ENCODE measurements around the gene MED12.
A peak's percentile ranks its signal among the peaks of the same experiment; 100 is the strongest.
"Not testable (repeated sequence)": the region's sequence is repeated elsewhere in the genome, so short reads cannot be mapped to it uniquely, and the experiment has no call there.

Gene MED12

DNA sequence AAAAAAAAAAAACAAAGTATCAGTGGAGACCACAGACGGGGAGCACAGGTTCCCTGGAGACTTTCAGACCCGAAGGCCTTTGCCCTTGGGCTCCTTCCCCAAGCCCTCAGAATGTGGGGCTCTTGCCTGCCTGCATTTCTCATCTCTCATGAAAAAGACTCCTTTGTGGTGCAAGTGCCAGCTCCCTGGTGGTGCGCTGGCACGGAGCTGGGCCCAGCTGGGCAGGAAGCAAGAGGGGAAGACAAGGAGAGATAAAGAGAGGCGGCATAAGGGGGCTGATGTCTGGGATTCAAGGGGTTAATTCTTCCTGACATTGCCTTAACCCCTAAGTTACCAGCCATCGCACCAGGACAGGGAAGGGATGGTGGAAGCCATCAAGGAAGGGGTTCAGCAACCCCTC, 48.1 kb downstream of the MED12 start:
- no peaks in the 10 kb centered on the region for H3K27me3 Mint-ChIP-seq
- H3K4me1 Mint-ChIP-seq = peaks cover 2% of the 10 kb centered on the region
- H3K36me3 Mint-ChIP-seq (ENCODE audit: low read depth) = no peaks in the 10 kb centered on the region
- no peak overlapping the region for H3K4me3 Mint-ChIP-seq
- H3K9me3 Mint-ChIP-seq = no peaks in the 10 kb centered on the region
- ATAC-seq = no peak
- DNase-seq = no peak
- H3K27ac Mint-ChIP-seq = no peak overlapping the region

DNA sequence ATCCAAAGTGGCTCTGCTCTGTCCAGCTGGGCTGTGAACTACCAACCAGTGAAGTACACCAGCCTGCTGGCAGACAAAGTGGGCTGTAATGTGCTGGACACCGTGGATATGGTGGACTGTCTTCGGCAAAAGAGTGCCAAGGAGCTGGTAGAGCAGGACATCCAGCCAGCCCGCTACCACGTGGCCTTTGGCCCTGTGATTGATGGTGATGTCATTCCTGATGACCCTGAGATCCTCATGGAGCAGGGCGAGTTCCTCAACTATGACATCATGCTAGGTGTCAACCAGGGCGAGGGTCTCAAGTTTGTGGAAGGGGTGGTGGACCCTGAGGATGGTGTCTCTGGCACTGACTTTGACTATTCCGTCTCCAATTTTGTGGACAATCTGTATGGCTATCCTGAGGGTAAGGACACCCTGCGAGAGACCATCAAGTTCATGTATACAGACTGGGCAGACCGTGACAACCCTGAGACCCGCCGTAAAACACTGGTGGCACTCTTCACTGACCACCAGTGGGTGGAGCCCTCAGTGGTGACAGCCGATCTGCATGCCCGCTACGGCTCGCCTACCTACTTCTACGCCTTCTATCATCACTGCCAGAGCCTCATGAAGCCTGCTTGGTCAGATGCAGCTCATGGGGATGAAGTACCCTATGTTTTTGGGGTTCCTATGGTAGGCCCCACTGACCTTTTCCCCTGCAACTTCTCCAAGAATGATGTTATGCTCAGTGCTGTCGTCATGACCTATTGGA, 48.8 kb downstream of the MED12 start:
- H3K4me1 Mint-ChIP-seq = peaks cover 5% of the 10 kb centered on the region
- no peak for ATAC-seq
- H3K9me3 Mint-ChIP-seq = no peaks in the 10 kb centered on the region
- DNase-seq = no peak
- H3K4me3 Mint-ChIP-seq = no peak overlapping the region
- no peaks in the 10 kb centered on the region for H3K36me3 Mint-ChIP-seq (ENCODE audit: low read depth)
- H3K27me3 Mint-ChIP-seq = no peaks in the 10 kb centered on the region
- no peak overlapping the region for H3K27ac Mint-ChIP-seq

DNA sequence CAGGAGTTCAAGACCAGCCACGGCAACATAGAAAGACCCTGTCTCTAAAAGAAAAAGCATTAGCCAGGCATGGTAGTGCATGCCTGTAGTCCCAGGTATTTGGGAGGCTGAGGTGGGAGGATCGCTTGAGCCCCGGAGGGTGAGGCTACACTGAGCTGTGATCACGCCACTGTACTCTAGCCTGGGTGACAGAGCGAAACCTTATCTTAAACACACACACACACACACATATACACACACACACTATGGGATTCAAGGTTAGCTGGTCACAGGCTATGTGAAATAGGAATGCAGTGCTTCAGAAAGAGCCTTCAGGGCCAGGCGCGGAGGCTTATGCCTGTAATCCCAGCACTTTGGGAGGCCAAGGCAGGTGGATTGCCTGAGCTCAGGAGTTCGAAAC, 49.7 kb downstream of the MED12 start:
- no peak overlapping the region for H3K4me3 Mint-ChIP-seq
- no peaks in the 10 kb centered on the region for H3K27me3 Mint-ChIP-seq
- H3K27ac Mint-ChIP-seq = no peak overlapping the region
- DNase-seq (no peak), ATAC-seq (no peak)
- no peaks in the 10 kb centered on the region for H3K36me3 Mint-ChIP-seq (ENCODE audit: low read depth)
- no peaks in the 10 kb centered on the region for H3K9me3 Mint-ChIP-seq
- peaks cover 5% of the 10 kb centered on the region for H3K4me1 Mint-ChIP-seq

DNA sequence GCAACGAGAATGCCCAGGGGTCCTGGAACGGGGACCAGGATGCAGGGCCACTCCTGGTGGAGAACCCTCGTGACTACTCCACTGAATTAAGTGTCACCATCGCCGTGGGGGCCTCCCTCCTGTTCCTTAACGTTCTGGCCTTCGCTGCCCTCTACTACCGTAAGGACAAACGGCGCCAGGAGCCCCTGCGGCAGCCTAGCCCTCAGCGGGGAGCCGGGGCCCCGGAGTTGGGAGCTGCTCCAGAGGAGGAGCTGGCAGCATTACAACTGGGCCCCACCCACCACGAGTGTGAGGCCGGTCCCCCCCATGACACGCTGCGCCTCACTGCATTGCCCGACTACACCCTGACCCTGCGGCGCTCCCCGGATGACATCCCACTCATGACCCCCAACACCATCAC, 51.2 kb downstream of the MED12 start:
- Mint-ChIP-seq H3K4me3 (no peak overlapping the region), H3K9me3 (no peaks in the 10 kb centered on the region), H3K4me1 (peaks cover 5% of the 10 kb centered on the region), H3K36me3 (ENCODE audit: low read depth) (no peaks in the 10 kb centered on the region), H3K27me3 (no peaks in the 10 kb centered on the region), H3K27ac (no peak overlapping the region)
- DNase-seq (no peak), ATAC-seq (no peak)

- H3K4me3 Mint-ChIP-seq = no peak overlapping the region
- no peaks in the 10 kb centered on the region for H3K9me3 Mint-ChIP-seq
- DNase-seq (no peak), ATAC-seq (no peak)
- no peaks in the 10 kb centered on the region for H3K36me3 Mint-ChIP-seq (ENCODE audit: low read depth)
- peaks cover 8% of the 10 kb centered on the region for H3K4me1 Mint-ChIP-seq
- H3K27ac Mint-ChIP-seq = no peak overlapping the region
- H3K27me3 Mint-ChIP-seq = no peaks in the 10 kb centered on the region
Measured at GRCh38 chrX:71170660-71171059, 52.3 kb downstream of the MED12 start.

DNA sequence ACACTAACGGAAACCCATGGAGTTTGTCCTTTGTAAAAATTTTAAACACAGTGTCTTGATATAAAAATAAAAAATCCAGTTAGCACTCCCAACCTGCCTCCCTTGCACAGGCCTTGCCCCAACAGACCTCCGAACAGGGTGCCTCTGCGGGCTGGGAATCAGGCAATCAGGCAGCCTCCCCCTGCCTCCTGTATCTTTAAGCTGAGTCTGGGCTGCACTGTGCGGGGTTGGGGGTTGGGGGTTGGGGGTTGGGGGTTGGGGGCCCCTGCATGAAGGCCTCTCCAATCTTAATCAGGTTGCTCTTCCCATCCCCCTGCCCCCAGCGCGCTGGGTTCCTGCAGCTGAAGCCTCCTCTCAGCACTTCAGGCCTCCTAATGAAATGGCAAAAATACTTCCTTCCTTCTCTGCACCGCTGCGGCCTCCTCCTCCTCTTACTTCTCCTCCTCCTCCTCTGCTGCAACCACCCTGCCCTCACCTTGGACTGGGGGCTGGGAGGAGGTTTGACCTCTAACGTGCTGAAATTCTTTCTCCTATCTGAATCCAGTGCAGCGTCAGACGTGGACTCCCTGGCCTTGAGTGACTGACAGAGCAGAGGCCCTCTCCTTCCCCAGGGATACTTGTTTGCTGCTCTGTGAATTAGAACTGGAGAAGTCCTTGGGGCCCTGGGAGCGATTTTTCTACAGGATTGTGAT, 52.9 kb downstream of the MED12 start:
- ATAC-seq (no peak), DNase-seq (no peak)
- H3K36me3 Mint-ChIP-seq (ENCODE audit: low read depth) = no peaks in the 10 kb centered on the region
- H3K27ac Mint-ChIP-seq = no peak overlapping the region
- no peaks in the 10 kb centered on the region for H3K9me3 Mint-ChIP-seq
- H3K4me1 Mint-ChIP-seq = peaks cover 8% of the 10 kb centered on the region
- no peaks in the 10 kb centered on the region for H3K27me3 Mint-ChIP-seq
- no peak overlapping the region for H3K4me3 Mint-ChIP-seq

- H3K4me3 Mint-ChIP-seq = no peak overlapping the region
- DNase-seq (no peak), ATAC-seq (no peak)
- no peaks in the 10 kb centered on the region for H3K27me3 Mint-ChIP-seq
- H3K9me3 Mint-ChIP-seq = no peaks in the 10 kb centered on the region
- peaks cover 2% of the 10 kb centered on the region for H3K36me3 Mint-ChIP-seq (ENCODE audit: low read depth)
- H3K4me1 Mint-ChIP-seq = peaks cover 11% of the 10 kb centered on the region
- H3K27ac Mint-ChIP-seq = no peak overlapping the region
Measured at GRCh38 chrX:71173440-71173839, 55.0 kb downstream of the MED12 start.

DNA sequence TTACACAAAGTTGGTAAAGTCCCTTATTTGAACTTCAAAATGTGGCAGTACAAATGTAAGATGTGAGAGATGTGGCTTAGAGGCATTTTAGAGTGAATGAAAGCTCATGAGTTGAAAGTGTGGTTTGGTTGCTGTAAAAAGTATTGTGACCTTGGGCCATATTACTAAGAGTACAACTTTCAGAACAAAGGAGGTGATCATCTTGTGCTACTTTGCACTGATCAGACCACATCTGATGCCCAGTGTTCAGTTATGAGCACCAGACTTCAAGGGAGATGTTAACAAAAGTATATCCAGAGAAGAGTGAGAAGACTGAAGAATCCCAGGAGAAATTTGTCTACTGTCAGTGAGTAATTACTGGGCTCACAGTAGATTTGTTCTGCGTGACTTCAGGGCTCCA, 56.4 kb downstream of the MED12 start:
- Mint-ChIP-seq H3K27ac (no peak overlapping the region), H3K36me3 (ENCODE audit: low read depth) (peaks cover 2% of the 10 kb centered on the region), H3K4me3 (no peak overlapping the region), H3K27me3 (no peaks in the 10 kb centered on the region), H3K4me1 (peaks cover 13% of the 10 kb centered on the region), H3K9me3 (no peaks in the 10 kb centered on the region)
- no peak for DNase-seq
- no peak for ATAC-seq

GRCh38 chrX:71175531-71175930, 57.1 kb downstream of the MED12 start:
- Mint-ChIP-seq H3K36me3 (ENCODE audit: low read depth) (peaks cover 2% of the 10 kb centered on the region), H3K27me3 (no peaks in the 10 kb centered on the region), H3K9me3 (no peaks in the 10 kb centered on the region), H3K27ac (no peak overlapping the region), H3K4me1 (peaks cover 16% of the 10 kb centered on the region), H3K4me3 (no peak overlapping the region)
- DNase-seq (no peak), ATAC-seq (no peak)

GRCh38 chrX:71177327-71177726, 58.9 kb downstream of the MED12 start:
- Mint-ChIP-seq H3K36me3 (ENCODE audit: low read depth) (peaks cover 2% of the 10 kb centered on the region), H3K27me3 (no peaks in the 10 kb centered on the region), H3K4me1 (peaks cover 20% of the 10 kb centered on the region), H3K9me3 (no peaks in the 10 kb centered on the region), H3K27ac (no peak overlapping the region), H3K4me3 (no peak overlapping the region)
- ATAC-seq (no peak), DNase-seq (no peak)

DNA sequence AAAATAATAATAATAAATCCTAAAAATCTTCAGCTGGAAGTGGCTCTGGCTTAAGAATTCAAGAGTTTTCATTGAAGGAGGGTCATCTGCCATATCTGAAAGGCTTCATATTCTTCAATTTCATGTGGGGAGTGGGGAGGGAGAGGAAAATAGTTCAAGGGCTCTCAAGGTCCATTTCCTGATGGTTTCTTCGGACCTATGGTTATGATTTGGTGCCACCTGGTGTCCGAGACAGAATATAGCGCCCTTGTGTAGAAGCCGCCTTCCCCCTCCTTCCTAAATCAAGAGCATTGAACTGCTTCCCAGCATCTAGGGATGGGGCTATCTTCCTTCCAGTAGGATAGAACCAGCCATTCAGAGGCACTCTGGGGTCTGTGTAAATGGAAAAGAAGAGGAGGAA, 60.5 kb downstream of the MED12 start:
- no peak overlapping the region for H3K27ac Mint-ChIP-seq
- H3K36me3 Mint-ChIP-seq (ENCODE audit: low read depth) = peaks cover 2% of the 10 kb centered on the region
- no peaks in the 10 kb centered on the region for H3K9me3 Mint-ChIP-seq
- no peak for ATAC-seq
- DNase-seq = peak; percentile 44
- no peaks in the 10 kb centered on the region for H3K27me3 Mint-ChIP-seq
- H3K4me1 Mint-ChIP-seq = peaks cover 26% of the 10 kb centered on the region
- H3K4me3 Mint-ChIP-seq = no peak overlapping the region

GRCh38 chrX:71180579-71181265, 62.3 kb downstream of the MED12 start:
- Mint-ChIP-seq H3K4me3 (peak overlapping the region; percentile 88), H3K27ac (peak overlapping the region; percentile 98), H3K4me1 (peaks cover 24% of the 10 kb centered on the region)
- not testable (repeated sequence) for DNase-seq; H3K36me3 Mint-ChIP-seq (ENCODE audit: low read depth); ATAC-seq; H3K9me3 Mint-ChIP-seq; H3K27me3 Mint-ChIP-seq

DNA sequence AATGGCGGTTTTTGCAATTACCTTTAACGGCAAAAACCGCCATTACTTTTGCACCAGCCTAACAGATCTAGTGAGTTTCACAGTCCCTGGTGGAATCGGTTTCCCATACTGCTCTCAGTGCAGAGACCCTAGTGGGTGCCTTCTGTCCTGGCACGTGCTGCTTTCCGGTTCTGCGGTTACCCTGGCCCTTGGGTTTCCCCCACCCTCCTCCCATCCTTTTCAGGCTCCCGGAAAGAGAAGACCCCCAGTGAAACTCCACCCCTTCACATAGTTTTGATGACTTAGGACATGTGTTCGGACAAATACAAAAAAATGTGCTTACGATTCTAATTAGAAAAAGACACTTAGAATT, 63.1 kb downstream of the MED12 start:
- H3K36me3 Mint-ChIP-seq (ENCODE audit: low read depth) = peaks cover 2% of the 10 kb centered on the region
- ATAC-seq = peak; percentile 59
- DNase-seq = peak; percentile 59
- no peaks in the 10 kb centered on the region for H3K9me3 Mint-ChIP-seq
- peak overlapping the region; percentile 88 for H3K4me3 Mint-ChIP-seq
- peaks cover 25% of the 10 kb centered on the region for H3K4me1 Mint-ChIP-seq
- H3K27me3 Mint-ChIP-seq = no peaks in the 10 kb centered on the region
- H3K27ac Mint-ChIP-seq = peak overlapping the region; percentile 98

DNA sequence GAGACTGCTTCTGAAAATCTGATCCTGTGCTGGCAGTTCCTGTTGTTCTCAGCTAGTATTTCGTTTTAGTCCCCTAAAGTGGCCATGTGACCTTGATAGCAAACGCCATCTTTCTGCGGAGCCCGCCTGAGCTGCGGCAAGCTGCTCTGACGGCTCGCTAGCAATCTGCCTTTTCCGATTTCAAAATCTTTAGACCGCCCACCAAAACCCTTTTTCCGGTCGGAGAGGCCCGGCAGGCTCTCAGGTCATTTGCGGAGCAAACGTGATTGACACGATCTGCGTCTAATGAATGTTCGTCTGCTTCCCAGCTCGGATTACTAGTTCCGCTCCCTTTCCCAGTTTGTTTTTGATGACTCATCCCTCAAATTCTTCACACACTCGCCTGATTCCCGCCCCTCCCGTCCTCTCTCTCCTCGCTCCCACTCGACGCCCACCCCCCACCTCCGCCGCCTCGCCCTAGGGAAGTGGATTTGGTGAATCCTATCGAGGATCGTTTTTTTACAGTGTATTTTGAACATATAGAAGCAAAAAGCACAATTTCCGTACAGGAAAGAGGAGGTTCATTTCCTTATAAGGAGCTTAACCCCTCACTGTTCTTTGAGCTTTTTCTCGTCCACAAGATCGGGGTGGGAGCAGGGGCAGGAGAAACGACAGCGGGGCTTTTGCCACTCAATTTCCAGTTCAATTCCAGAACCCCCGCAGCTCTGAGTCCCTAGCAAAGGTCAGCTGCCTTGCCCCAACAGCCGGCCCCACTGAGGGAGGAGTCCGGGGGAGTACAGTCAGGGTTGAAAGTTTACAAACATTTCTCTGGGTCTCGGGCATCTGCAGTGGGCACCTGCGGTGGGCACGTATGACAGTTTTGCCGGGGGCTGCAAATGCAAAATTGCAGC, 63.8 kb downstream of the MED12 start:
- Mint-ChIP-seq H3K4me1 (peaks cover 30% of the 10 kb centered on the region), H3K27me3 (no peaks in the 10 kb centered on the region), H3K4me3 (peak overlapping the region; percentile 88), H3K36me3 (ENCODE audit: low read depth) (no peaks in the 10 kb centered on the region), H3K27ac (peak overlapping the region; percentile 98), H3K9me3 (no peaks in the 10 kb centered on the region)
- peak; percentile 94 for ATAC-seq
- peak; percentile 78 for DNase-seq

Data from activated naive CD8-positive, alpha-beta T cell treated with anti-CD3 and anti-CD28 coated beads, Interleukin-2, amount 50 U/mL, for 24 hours (primary cell).